GM10847 (cell line): Measurements from ENCODE around the gene TRIP13.

Experiments used
- POLR2A ChIP-seq: IDR thresholded peaks from 2 replicates; pipeline ENCODE4 v1.6.1; 2011; ENCODE audit not compliant: insufficient read length; ENCODE audit errors: extremely low read depth

TRIP13 gene

GRCh38 chr5:964821-965220 lies 72.1 kb downstream of the TRIP13 start:
- no peak for TF ChIP-seq POLR2A

- no peak for TF ChIP-seq POLR2A
Observed at GRCh38 chr5:965604-966344, 73.1 kb downstream of the TRIP13 start.

GRCh38 chr5:966345-966710 lies 73.6 kb downstream of the TRIP13 start:
- no peak for TF ChIP-seq POLR2A

- TF ChIP-seq POLR2A = no peak
Observed at GRCh38 chr5:966941-967340, 74.3 kb downstream of the TRIP13 start.
